ENCODE data around the gene POU6F2. TPM values are rescaled to one million over a fixed set of nuclear protein-coding genes. Genes with fewer than 3 reads are reported as not detected.

The POU6F2 gene
- total and polyA plus RNA-seq, 2 donors (not counting 1 experiment from before 2014, with no cell fraction given), result 0.47 TPM; not detected in 1

DNA sequence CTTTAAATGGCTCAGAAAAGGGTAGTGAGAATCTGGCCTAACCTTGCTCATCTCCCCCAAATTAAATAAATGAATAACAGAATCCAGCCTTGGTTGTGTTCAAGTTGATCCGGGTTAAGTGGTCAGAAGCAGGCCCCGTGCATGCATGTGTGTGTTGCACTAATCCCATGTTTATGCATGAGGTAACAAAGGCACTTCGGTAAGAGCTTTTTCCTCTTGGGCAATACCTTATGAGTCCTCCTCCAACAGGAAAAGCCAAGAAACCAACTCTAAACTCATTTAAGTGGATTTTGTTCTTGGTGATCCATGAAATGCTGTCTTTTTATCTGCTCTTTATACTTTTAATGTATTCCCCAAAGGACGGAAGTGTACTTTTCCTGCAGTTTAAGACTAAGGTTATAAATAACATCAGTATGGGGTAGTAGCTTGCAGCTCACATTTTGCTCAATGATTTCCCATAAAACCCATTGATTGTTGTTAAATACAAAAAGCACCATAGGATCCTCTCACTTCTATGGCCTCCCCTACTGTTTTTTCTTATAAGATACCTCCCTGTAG, 483.6 kb downstream of the POU6F2 start:
- Mint-ChIP-seq H3K4me3 (no peak overlapping the region), H3K9me3 (ENCODE audit: insufficient read depth) (no peaks in the 10 kb centered on the region), H3K27ac (no peak overlapping the region), H3K4me1 (peaks cover 4% of the 10 kb centered on the region), H3K27me3 (peaks cover 19% of the 10 kb centered on the region)
- no peak for DNase-seq
- Histone ChIP-seq H3K9ac (ENCODE audit: low read length) (no peak overlapping the region), H3K4me2 (replicated peaks; ENCODE audit: low read depth, low read length, poor library complexity, severe bottlenecking) (no peak overlapping the region), H2AFZ (ENCODE audit: insufficient read depth, low read depth, low read length, poor library complexity, severe bottlenecking) (no peak overlapping the region), H3K4me3 (ENCODE audit: control extremely low read depth in 1 of 5, extremely low read depth in 1 of 5, insufficient read depth in 1 of 5, low read depth in 2 of 5, low read length in 4 of 5) (no peak overlapping the region), H3K27ac (ENCODE audit: low read length in 2 of 2) (no peak overlapping the region), H3K9me3 (ENCODE audit: control extremely low read depth in 1 of 3, control insufficient read depth in 2 of 3, insufficient read depth in 1 of 3, low read length in 2 of 3) (no peaks in the 10 kb centered on the region), H3K27me3 (replicated peaks in 1 of 4; ENCODE audit: control extremely low read depth in 1 of 4, control insufficient read depth in 3 of 4, insufficient read depth in 4 of 4, low read length in 3 of 4) (no peaks in the 10 kb centered on the region), H3K36me3 (replicated peaks in 1 of 2; ENCODE audit: control extremely low read depth in 1 of 2, control insufficient read depth in 1 of 2, extremely low read depth in 1 of 2, insufficient read depth in 2 of 2, low read length in 1 of 2) (no peaks in the 10 kb centered on the region), H3K79me2 (ENCODE audit: control insufficient read depth, insufficient read depth, low read length) (no peaks in the 10 kb centered on the region), H4K20me1 (ENCODE audit: control insufficient read depth, insufficient read depth, low read length, poor library complexity, severe bottlenecking) (no peaks in the 10 kb centered on the region), H3K4me1 (ENCODE audit: control insufficient read depth in 2 of 2, insufficient read depth in 2 of 2, low read length in 2 of 2) (peaks cover 3 to 6% of the 10 kb centered on the region in 2 donors)
- intact Hi-C loops (cut with micrococcal nuclease), result loop anchor here (10.0 kb wide), 1 partner anchor 527 kb away; no protein-coding TSS in a partner anchor
- TF ChIP-seq CTCF (IDR thresholded peaks at IDR 0.05) (no peak), EZH2 (IDR thresholded peaks at IDR 0.05; ENCODE audit: borderline replicate concordance, insufficient read depth, low read depth, low read length, poor library complexity, severe bottlenecking) (no peak)
- POLR2A ChIA-PET, result no interaction called here
- ATAC-seq (ENCODE audit: low read depth), result no peak
- CTCF ChIA-PET, result interaction anchor here (1.1 to 2.7 kb wide), 2 partner anchors 10 to 16 kb away, joined by 4 to 10 read pairs; no protein-coding TSS in a partner anchor
- no CpG with 5 or more reads among the region's 4 CpGs for WGBS (ENCODE audit: insufficient coverage)

DNA sequence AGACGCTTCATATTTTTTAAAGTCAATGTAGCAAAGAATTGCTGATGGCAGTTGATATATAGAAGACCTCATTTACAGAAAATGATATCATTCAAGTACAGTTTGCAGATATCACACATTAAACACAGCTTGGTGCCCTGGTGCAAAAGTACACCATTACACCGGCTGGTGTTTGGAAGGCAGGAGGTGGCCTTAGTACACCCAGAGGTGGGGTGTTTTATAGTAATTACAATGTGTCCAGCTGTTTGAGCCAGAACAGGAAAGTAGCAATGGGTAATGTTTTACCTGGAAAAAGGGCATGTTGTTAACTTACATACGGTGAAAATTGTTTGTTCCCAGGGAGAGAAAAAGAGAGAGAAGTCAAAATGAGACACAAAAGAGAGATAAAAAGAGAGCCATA, 485.5 kb downstream of the POU6F2 start:
- ATAC-seq (ENCODE audit: low read depth), result no peak

More for the DNA sequence above, 485.5 kb downstream of the POU6F2 start:
- Histone ChIP-seq H3K9ac (ENCODE audit: low read length) (no peak overlapping the region), H4K20me1 (ENCODE audit: control insufficient read depth, insufficient read depth, low read length, poor library complexity, severe bottlenecking) (no peaks in the 10 kb centered on the region), H3K36me3 (replicated peaks in 1 of 2; ENCODE audit: control extremely low read depth in 1 of 2, control insufficient read depth in 1 of 2, extremely low read depth in 1 of 2, insufficient read depth in 2 of 2, low read length in 1 of 2) (no peaks in the 10 kb centered on the region), H3K27me3 (replicated peaks in 1 of 4; ENCODE audit: control extremely low read depth in 1 of 4, control insufficient read depth in 3 of 4, insufficient read depth in 4 of 4, low read length in 3 of 4) (peaks cover 0 to 3% (median 0%) of the 10 kb centered on the region in 4 experiments), H3K9me3 (ENCODE audit: control extremely low read depth in 1 of 3, control insufficient read depth in 2 of 3, insufficient read depth in 1 of 3, low read length in 2 of 3) (no peaks in the 10 kb centered on the region), H3K4me2 (replicated peaks; ENCODE audit: low read depth, low read length, poor library complexity, severe bottlenecking) (no peak overlapping the region), H3K4me1 (ENCODE audit: control insufficient read depth in 2 of 2, insufficient read depth in 2 of 2, low read length in 2 of 2) (peaks cover 3 to 6% of the 10 kb centered on the region in 2 donors), H3K79me2 (ENCODE audit: control insufficient read depth, insufficient read depth, low read length) (no peaks in the 10 kb centered on the region), H2AFZ (ENCODE audit: insufficient read depth, low read depth, low read length, poor library complexity, severe bottlenecking) (no peak overlapping the region), H3K27ac (ENCODE audit: low read length in 2 of 2) (no peak overlapping the region), H3K4me3 (ENCODE audit: control extremely low read depth in 1 of 5, extremely low read depth in 1 of 5, insufficient read depth in 1 of 5, low read depth in 2 of 5, low read length in 4 of 5) (no peak overlapping the region)
- peaks cover 4% of the 10 kb centered on the region for H3K4me1 Mint-ChIP-seq
- H3K9me3 Mint-ChIP-seq (ENCODE audit: insufficient read depth), result no peaks in the 10 kb centered on the region
- H3K27ac Mint-ChIP-seq, result no peak overlapping the region
- no peak for DNase-seq
- ChIA-PET CTCF (interaction anchor here (1.0 to 2.9 kb wide), 6 partner anchors 9 to 1064 kb away, joined by 3 to 24 read pairs (median 4); no protein-coding TSS in a partner anchor), POLR2A (no interaction called here)
- no peak overlapping the region for H3K4me3 Mint-ChIP-seq
- intact Hi-C loops (cut with micrococcal nuclease), result loop anchor here (10.0 kb wide), 1 partner anchor 528 kb away; no protein-coding TSS in a partner anchor
- 100% methylated on average over 1 of the region's 3 CpGs for WGBS (ENCODE audit: insufficient coverage)
- H3K27me3 Mint-ChIP-seq, result peaks cover 19% of the 10 kb centered on the region
- TF ChIP-seq EZH2 (IDR thresholded peaks at IDR 0.05; ENCODE audit: borderline replicate concordance, insufficient read depth, low read depth, low read length, poor library complexity, severe bottlenecking) (no peak), CTCF (IDR thresholded peaks at IDR 0.05) (no peak)
